ENCODE measurements around the gene COL4A2.
A peak's percentile ranks its signal among the peaks of the same experiment; 100 is the strongest.

The COL4A2 gene

DNA sequence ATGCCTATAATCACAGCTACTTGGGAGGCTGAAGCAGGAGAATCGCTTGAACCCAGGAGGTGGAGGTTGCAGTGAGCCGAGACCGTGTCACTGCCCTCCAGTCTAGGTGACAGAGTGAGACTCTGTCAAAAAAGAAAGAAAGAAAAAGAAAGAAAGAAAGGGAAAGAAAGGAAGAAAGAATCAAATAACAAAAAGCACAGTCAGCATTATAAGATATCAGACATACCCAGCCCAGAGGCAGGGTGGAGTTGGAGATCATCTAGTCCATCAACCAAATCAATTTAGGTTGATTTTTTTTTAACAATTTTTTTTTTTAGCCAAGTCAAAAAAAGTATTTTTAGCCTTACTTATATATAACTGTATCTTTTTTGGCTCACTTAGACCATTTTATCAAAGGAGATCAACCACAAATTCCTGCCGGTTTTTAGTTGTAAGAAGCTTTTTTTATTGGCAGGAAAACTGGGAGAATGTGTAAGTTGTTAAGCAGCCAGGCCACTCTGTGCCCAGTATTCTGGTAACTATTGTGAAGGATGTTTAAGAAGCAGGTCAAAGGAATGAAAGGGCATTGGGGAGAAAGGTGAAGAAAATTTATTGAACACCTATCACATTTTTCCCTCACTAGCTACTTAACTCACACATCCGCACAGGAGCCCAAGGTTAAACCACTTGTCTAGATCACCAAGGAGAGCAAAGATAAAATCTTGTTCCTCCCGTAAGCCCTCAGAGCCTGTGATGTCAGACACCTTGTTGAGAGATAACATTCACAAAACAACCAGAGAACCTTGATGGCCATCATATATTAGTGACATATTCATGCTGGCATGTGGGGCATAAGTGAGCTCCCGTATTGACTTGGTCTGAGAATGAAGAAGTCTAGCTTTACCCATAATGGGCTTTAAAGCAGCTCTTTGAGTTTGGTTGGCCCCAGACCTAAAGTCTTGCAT, 91.8 kb downstream of the COL4A2 start:
- TF ChIP-seq, protein P1, sequence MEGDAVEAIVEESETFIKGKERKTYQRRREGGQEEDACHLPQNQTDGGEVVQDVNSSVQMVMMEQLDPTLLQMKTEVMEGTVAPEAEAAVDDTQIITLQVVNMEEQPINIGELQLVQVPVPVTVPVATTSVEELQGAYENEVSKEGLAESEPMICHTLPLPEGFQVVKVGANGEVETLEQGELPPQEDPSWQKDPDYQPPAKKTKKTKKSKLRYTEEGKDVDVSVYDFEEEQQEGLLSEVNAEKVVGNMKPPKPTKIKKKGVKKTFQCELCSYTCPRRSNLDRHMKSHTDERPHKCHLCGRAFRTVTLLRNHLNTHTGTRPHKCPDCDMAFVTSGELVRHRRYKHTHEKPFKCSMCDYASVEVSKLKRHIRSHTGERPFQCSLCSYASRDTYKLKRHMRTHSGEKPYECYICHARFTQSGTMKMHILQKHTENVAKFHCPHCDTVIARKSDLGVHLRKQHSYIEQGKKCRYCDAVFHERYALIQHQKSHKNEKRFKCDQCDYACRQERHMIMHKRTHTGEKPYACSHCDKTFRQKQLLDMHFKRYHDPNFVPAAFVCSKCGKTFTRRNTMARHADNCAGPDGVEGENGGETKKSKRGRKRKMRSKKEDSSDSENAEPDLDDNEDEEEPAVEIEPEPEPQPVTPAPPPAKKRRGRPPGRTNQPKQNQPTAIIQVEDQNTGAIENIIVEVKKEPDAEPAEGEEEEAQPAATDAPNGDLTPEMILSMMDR (IDR thresholded peaks at IDR 0.05; ENCODE audit: control insufficient read depth, insufficient read depth, low read depth, low read length, missing control alignments): no peak
- H3K4me3 ChIP-seq (ENCODE audit: control insufficient read depth, low read depth, low read length): no peak overlapping the region
- DNase-seq (ENCODE audit: low read depth): no peak

DNA sequence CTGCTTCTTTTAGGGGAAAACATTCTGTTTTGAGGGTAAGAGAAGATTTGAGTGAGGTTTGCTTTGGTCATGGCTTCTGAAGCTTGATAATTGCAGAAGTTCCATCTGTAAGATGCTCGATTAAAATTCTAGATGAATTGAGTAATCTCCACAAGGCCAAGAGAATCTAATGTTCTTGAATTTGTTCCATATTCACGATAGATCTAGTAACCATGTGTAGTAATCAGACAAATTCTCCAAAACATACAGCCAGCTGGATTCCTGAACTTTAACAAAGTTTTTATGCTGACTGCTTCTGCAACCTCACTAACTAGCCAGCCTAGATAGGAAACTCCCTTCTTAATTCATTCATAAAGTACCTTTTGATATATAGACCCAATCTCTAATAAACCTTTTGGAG, 92.7 kb downstream of the COL4A2 start:
- no peak for DNase-seq (ENCODE audit: low read depth)
- no peak overlapping the region for H3K4me3 ChIP-seq (ENCODE audit: control insufficient read depth, low read depth, low read length)
- TF ChIP-seq, protein P1 (IDR thresholded peaks at IDR 0.05; ENCODE audit: control insufficient read depth, insufficient read depth, low read depth, low read length, missing control alignments): no peak

DNA sequence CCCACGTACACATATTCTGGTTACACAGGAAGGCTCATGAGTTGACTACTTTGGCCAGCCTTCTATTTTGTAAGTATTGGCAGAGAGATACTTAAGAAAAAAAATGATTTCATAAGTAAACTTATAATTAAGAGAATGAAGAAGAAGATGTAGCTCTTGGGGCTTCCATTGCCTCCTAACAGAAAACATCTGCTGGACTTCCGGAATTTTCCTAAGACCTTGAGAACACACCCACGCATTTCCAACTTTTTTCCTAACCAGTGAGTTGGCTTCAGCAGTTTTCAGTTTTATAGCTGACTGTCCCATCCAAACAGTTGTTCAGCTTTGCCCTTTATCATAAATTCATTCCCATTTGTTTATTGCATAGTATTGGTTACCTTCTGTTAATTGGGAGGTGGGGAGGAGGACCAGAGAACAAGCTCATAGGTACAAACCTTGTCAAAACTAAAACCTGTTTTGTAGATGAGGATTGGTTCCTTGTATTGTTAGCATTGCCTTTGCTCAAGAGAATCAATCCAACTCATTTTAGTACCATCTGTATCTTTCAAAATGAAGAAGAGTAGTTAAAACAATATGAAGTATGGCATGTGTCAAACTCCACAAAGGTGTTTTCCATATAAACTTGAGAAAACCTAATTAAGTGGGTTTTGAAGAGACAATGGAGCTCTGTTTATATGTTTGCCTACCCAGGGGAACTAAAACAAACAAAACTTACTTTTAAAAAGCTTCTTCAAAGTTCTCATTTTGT, 93.9 kb downstream of the COL4A2 start:
- H3K4me3 ChIP-seq (ENCODE audit: control insufficient read depth, low read depth, low read length): no peak overlapping the region
- TF ChIP-seq, protein P1 (IDR thresholded peaks at IDR 0.05; ENCODE audit: control insufficient read depth, insufficient read depth, low read depth, low read length, missing control alignments): no peak
- DNase-seq (ENCODE audit: low read depth): peak; percentile 84

DNA sequence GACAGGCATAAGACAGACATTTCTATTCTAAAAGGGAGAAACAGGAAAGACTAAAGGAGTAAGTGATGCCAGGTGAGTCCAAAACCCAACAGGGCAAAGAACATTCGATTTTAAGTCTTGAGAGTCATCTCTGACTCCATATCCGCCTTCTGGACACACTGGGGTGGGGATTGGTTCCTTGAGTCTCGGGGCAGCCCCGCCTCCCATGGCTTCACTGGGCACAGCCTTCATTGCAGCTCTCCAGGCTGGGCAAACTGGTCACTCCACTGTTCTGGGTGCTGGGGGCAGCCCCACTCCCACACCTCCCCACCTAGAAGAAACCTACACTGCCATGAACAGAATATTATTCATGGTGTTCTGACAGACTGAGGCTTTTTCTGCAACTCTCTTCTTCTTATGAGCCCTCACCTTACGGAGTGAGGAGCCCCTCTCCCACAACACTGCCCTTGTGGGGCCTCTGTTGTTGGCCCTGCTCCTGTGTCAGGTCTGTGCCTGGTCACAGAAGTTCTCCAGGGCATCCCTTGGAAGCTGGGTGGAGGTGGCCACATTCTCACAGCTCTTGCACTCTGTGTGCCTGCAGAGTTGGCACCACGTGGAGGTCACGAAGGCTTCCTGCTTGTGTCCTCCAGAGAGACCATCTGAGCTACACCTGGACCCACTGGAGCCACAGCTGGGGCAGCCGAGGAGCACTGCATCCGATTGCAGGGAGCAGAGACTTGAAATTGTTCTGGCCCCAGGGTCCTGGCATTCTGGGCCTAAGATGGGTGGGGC, 95.4 kb downstream of the COL4A2 start:
- no peak overlapping the region for H3K4me3 ChIP-seq (ENCODE audit: control insufficient read depth, low read depth, low read length)
- TF ChIP-seq, protein P1 (IDR thresholded peaks at IDR 0.05; ENCODE audit: control insufficient read depth, insufficient read depth, low read depth, low read length, missing control alignments): no peak
- DNase-seq (ENCODE audit: low read depth): no peak

DNA sequence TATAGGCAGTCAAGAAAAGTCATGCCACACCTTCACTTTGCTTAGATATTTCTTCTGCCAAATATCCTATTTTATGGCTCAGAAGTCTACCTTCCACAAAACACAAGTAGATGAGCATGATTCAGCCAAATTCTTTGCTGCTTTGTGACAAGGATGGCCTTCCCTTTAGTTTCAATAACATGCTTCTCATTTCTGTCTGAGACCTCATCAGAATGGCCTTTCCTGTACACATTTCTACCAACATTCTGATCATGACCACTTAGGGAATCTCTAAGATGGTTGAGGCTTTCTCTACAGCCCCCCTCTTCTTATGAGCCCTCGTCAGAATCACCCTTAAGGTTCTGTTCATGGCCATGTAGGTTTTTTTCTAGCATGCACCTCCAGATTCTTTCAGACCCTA, 96.2 kb downstream of the COL4A2 start:
- no peak overlapping the region for H3K4me3 ChIP-seq (ENCODE audit: control insufficient read depth, low read depth, low read length)
- TF ChIP-seq, protein P1 (IDR thresholded peaks at IDR 0.05; ENCODE audit: control insufficient read depth, insufficient read depth, low read depth, low read length, missing control alignments): no peak
- no peak for DNase-seq (ENCODE audit: low read depth)

DNA sequence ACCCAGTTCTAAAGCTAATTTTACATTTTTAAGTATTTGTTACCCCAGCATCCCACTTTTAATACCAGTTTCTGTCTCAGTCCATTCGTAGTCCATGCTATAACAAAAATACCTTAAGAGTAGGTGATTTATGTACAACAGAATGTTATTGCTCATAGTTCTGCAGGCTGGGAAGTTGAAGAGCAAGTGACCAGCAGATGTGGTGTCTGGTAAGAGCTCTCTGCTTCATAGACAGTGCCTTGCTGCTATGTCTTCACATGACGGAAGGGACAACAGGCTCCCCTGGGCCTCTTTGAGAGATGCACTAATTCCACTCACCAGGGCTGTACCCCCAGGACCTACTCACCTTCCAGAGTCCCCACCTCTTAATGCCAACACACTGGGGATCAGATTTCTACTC, 96.6 kb downstream of the COL4A2 start:
- TF ChIP-seq, protein P1 (IDR thresholded peaks at IDR 0.05; ENCODE audit: control insufficient read depth, insufficient read depth, low read depth, low read length, missing control alignments): no peak
- no peak for DNase-seq (ENCODE audit: low read depth)

More for the DNA sequence above, 96.6 kb downstream of the COL4A2 start:
- H3K4me3 ChIP-seq (ENCODE audit: control insufficient read depth, low read depth, low read length): no peak overlapping the region

All from AG09309 (cell line).